HepG2 (cell line): ENCODE results near the gene CCR8. TPM values are rescaled to one million over a fixed set of nuclear protein-coding genes. Genes with fewer than 3 reads are reported as not detected.

Source experiments
- CHD4 ChIP-seq: fragments of 200-600 bp; sonication (generic); IDR thresholded peaks from 2 replicates; pipeline ENCODE4 v1.7.0; 2017; ENCODE audit warnings: mild to moderate bottlenecking, low read length, borderline replicate concordance
- E2F5 ChIP-seq: sonication (generic); formaldehyde crosslinking; conservative IDR thresholded peaks from 2 replicates; pipeline ENCODE4 v1.4.0; 2020; ENCODE audit warnings: missing genetic modification reagents
- ETV5 ChIP-seq: IDR thresholded peaks from 2 replicates; pipeline ENCODE4 v1.6.1; 2018; ENCODE audit warnings: missing biosample characterization, missing genetic modification reagents, inconsistent platforms, borderline replicate concordance
- EZH2 ChIP-seq: conservative IDR thresholded peaks from 2 replicates; pipeline ENCODE4 v1.6.1; 2012; ENCODE audit warnings: mild to moderate bottlenecking, low read depth, low read length, moderate library complexity
- GFI1 ChIP-seq: sonication (generic); formaldehyde crosslinking; IDR thresholded peaks from 2 replicates; pipeline ENCODE4 v1.5.0; 2020; ENCODE audit warnings: missing genetic modification reagents, mild to moderate bottlenecking, borderline replicate concordance
- MXD1 ChIP-seq: sonication (generic); formaldehyde crosslinking; IDR thresholded peaks from 2 replicates; pipeline ENCODE4 v1.4.0; 2020; ENCODE audit warnings: mild to moderate bottlenecking, missing genetic modification reagents
- RAD21 ChIP-seq: fragments of 450-650 bp; formaldehyde crosslinking; IDR thresholded peaks from 2 replicates; pipeline ENCODE4 v1.5.0; 2020; ENCODE audit warnings: mild to moderate bottlenecking
- RBAK ChIP-seq: sonication (generic); formaldehyde crosslinking; IDR thresholded peaks from 2 replicates; pipeline ENCODE4 v1.5.1; 2020; ENCODE audit warnings: mild to moderate bottlenecking, missing genetic modification reagents
- SNRNP70 ChIP-seq: fragments of 200-400 bp; formaldehyde crosslinking; IDR thresholded peaks from 2 replicates; pipeline ENCODE4 v1.6.1; 2017; ENCODE audit warnings: mild to moderate bottlenecking, low read depth, low read length, moderate library complexity
- SRF ChIP-seq: IDR thresholded peaks from 2 replicates; pipeline ENCODE4 v1.6.1; 2011; ENCODE audit warnings: mild to moderate bottlenecking, low read depth, low read length, moderate library complexity
- STAG1 ChIP-seq: sonication (generic); formaldehyde crosslinking; IDR thresholded peaks from 2 replicates; pipeline ENCODE4 v1.4.0; 2020; ENCODE audit warnings: missing genetic modification reagents
- TMF1 ChIP-seq: sonication (generic); formaldehyde crosslinking; IDR thresholded peaks from 2 replicates; pipeline ENCODE4 v1.8.1; 2022; ENCODE audit warnings: low read depth, missing genetic modification reagents
- XRCC5 ChIP-seq: fragments of 200-400 bp; formaldehyde crosslinking; optimal IDR thresholded peaks from 2 replicates; pipeline ENCODE3; 2017; ENCODE audit warnings: mild to moderate bottlenecking, low read length
- ZBTB21 ChIP-seq: sonication (generic); formaldehyde crosslinking; IDR thresholded peaks from 2 replicates; pipeline ENCODE4 v1.4.0; 2020; ENCODE audit warnings: missing genetic modification reagents
- ZNF10 ChIP-seq: sonication (generic); formaldehyde crosslinking; IDR thresholded peaks from 2 replicates; pipeline ENCODE4 v1.4.0; 2020; ENCODE audit warnings: mild to moderate bottlenecking, low read depth, missing genetic modification reagents, borderline replicate concordance
- ZNF431 ChIP-seq: sonication (generic); formaldehyde crosslinking; IDR thresholded peaks from 2 replicates; pipeline ENCODE4 v1.9.0; 2022; ENCODE audit warnings: missing genetic modification reagents, low read depth, mild to moderate bottlenecking, borderline replicate concordance
- ZNF441 ChIP-seq: sonication (generic); formaldehyde crosslinking; IDR thresholded peaks from 2 replicates; pipeline ENCODE4 v1.7.0; 2021; ENCODE audit warnings: missing genetic modification reagents, borderline replicate concordance
- ZNF577 ChIP-seq: sonication (generic); formaldehyde crosslinking; IDR thresholded peaks from 2 replicates; pipeline ENCODE4 v1.4.0; 2020; ENCODE audit warnings: mild to moderate bottlenecking, low read depth, missing genetic modification reagents, borderline replicate concordance
- ZNF773 ChIP-seq: sonication (generic); formaldehyde crosslinking; IDR thresholded peaks from 2 replicates; pipeline ENCODE4 v1.4.0; 2020; ENCODE audit warnings: missing genetic modification reagents, borderline replicate concordance
- polyA plus RNA-seq, 8 experiments: library from polyadenylated mRNA; depleted of rRNA in 3 of 8; stranded (reverse) in 7 of 8; unstranded in 1 of 8; fragments of >200 nt; fragmentation: Illumina TruSeq in 4 of 8; extraction: Trizol in 4 of 8; gene quantifications; 2 replicates each; pipeline versions ENCODE4 v1.2.1 to v1.2.3, GENCODE V29; 2011 to 2016; ENCODE audit warnings: low read depth in 4 of 8, missing spikeins in 1 of 8, mixed read lengths in 1 of 8; ENCODE audit not compliant: insufficient read depth in 1 of 8
- total RNA-seq, 5 experiments: library from RNA; depleted of rRNA; stranded (reverse); fragments of >200 nt; fragmentation: Illumina TruSeq; extraction: Trizol; gene quantifications; 2 replicates each; pipeline ENCODE4 v1.2.3, GENCODE V29; 2016; ENCODE audit warnings: low read depth in 1 of 5

The CCR8 gene
- total and polyA plus RNA-seq, 2 of the 13 experiments (the other 11 are each of a cell fraction or from before 2014, with no cell fraction given) = not detected

DNA sequence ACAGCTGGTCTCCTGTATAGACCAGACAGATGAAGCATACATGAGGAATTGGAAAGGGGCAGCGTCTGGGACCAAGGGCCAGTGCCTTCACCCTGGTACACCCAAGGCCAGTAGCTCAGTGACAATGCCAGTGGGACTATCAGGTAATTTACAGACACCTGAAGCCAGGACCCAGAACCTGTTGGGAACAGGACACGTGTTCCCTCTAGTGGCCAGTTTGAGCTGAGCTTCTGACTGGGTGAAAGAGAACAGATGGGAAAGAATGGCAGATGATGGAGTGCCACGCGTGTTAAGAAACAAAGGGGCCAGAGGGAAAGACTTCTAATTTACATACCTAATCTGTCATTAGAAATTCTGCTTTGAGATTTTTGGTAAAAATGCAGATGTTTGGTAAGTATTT, 48.6 kb downstream of the CCR8 start (continued):
- TF ChIP-seq E2F5 (CRISPR knock-in tag) (no peak), CHD4 (no peak), SRF (no peak), MXD1 (CRISPR knock-in tag) (no peak), GFI1 (CRISPR knock-in tag) (no peak), RBAK (CRISPR knock-in tag) (no peak), ZNF577 (CRISPR knock-in tag) (no peak), EZH2 (no peak), ZNF431 (CRISPR knock-in tag) (no peak), RAD21 (CRISPR knock-in tag) (peak; percentile 73), ETV5 (CRISPR knock-in tag) (no peak), XRCC5 (no peak), ZNF10 (CRISPR knock-in tag) (no peak), TMF1 (no peak), ZNF441 (CRISPR knock-in tag) (no peak), ZNF773 (CRISPR knock-in tag) (no peak), STAG1 (peak; percentile 81), SNRNP70 (no peak), ZBTB21 (CRISPR knock-in tag) (no peak)
- TF ChIP-seq, all 625 proteins: peak for 9
